ENCODE measurements around the gene ADRB2. TPM values are rescaled to one million over a fixed set of nuclear protein-coding genes. Genes with fewer than 3 reads are reported as not detected.
"Not testable (repeated sequence)": the region's sequence is repeated elsewhere in the genome, so short reads cannot be mapped to it uniquely, and the experiment has no call there.

The ADRB2 gene
- total RNA-seq, 4 donors from 2014 or later, result 4.8 to 9.8 (median 6.2) TPM

GRCh38 chr5:148796936-148797335, 29.5 kb upstream of the ADRB2 start:
- Histone ChIP-seq H3K27me3 (no peaks in the 10 kb centered on the region), H3K36me3 (no peaks in the 10 kb centered on the region), H3K4me1 (no peaks in the 10 kb centered on the region), H3K4me3 (no peak overlapping the region), H3K27ac (no peak overlapping the region), H3K9me3 (no peaks in the 10 kb centered on the region)
- no peak for TF ChIP-seq POLR2A (IDR thresholded peaks at IDR 0.05)
- TF ChIP-seq EP300 (IDR thresholded peaks at IDR 0.05), result no peak
- TF ChIP-seq, protein P1, sequence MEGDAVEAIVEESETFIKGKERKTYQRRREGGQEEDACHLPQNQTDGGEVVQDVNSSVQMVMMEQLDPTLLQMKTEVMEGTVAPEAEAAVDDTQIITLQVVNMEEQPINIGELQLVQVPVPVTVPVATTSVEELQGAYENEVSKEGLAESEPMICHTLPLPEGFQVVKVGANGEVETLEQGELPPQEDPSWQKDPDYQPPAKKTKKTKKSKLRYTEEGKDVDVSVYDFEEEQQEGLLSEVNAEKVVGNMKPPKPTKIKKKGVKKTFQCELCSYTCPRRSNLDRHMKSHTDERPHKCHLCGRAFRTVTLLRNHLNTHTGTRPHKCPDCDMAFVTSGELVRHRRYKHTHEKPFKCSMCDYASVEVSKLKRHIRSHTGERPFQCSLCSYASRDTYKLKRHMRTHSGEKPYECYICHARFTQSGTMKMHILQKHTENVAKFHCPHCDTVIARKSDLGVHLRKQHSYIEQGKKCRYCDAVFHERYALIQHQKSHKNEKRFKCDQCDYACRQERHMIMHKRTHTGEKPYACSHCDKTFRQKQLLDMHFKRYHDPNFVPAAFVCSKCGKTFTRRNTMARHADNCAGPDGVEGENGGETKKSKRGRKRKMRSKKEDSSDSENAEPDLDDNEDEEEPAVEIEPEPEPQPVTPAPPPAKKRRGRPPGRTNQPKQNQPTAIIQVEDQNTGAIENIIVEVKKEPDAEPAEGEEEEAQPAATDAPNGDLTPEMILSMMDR (IDR thresholded peaks at IDR 0.05), result no peak
- DNase-seq (ENCODE audit: low spot score in 2 of 2), result no peak
- WGBS, 2 donors, result 97 to 100% methylated on average over 1 of the region's 1 CpG

- Histone ChIP-seq H3K27ac (no peak overlapping the region), H3K36me3 (no peaks in the 10 kb centered on the region), H3K4me3 (no peak overlapping the region), H3K9me3 (no peaks in the 10 kb centered on the region), H3K4me1 (no peaks in the 10 kb centered on the region), H3K27me3 (no peaks in the 10 kb centered on the region)
- TF ChIP-seq POLR2A (IDR thresholded peaks at IDR 0.05) (no peak), EP300 (IDR thresholded peaks at IDR 0.05) (no peak)
- TF ChIP-seq, protein P1 (IDR thresholded peaks at IDR 0.05), result no peak
- WGBS, 2 donors, result 85 to 91% methylated on average over 1 of the region's 1 CpG
- DNase-seq (ENCODE audit: low spot score in 2 of 2), result no peak
Measured at GRCh38 chr5:148798786-148799185, 27.6 kb upstream of the ADRB2 start.

DNA sequence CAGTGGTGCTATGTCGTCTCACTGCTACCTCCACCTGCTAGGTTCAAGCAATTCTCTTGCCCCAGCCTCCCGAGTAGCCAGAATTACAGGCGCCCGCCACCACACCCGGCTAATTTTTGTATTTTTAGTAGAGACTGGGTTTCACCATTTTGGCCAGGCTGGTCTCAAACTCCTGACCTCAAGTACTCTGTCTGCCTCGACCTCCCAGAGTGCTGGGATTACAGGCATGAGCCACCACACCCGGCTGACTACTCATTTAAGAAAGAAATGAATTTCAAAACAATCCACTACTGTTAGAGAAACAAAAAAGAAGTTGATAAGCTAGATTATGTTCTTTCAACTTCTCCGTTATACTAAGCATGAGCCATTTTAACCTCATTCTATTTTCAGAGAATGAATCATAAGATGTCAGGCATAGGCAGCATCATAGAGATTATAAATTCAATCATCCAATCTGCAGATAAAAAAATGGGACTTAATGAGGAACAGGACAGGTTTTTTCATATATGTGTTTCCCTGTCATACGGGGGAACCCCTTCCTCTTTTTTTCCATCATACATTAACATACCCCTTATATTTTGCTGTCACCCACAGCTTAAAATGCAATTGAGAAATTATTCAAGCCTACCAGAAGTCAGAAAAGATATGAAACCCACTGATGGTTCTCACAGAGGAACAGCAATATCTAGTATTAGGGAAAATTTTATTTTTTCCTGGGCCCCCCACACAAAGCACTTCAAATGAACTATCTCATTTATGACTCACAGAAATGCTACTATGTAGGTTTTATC, 26.5 kb upstream of the ADRB2 start:
- TF ChIP-seq POLR2A (IDR thresholded peaks at IDR 0.05) (no peak), EP300 (IDR thresholded peaks at IDR 0.05) (no peak)
- TF ChIP-seq, protein P1 (IDR thresholded peaks at IDR 0.05), result no peak
- WGBS, 2 donors, result 68 to 70% methylated on average over 9 of the region's 9 CpGs
- peaks cover 0 to under 1% (median 0%) of the 10 kb centered on the region in 4 donors for H3K4me1 ChIP-seq
- H3K27ac ChIP-seq, result no peak overlapping the region
- H3K27me3 ChIP-seq, result no peaks in the 10 kb centered on the region
- no peaks in the 10 kb centered on the region for H3K36me3 ChIP-seq
- no peak overlapping the region for H3K4me3 ChIP-seq
- no peaks in the 10 kb centered on the region for H3K9me3 ChIP-seq
- no peak for DNase-seq (ENCODE audit: low spot score in 2 of 2)

DNA sequence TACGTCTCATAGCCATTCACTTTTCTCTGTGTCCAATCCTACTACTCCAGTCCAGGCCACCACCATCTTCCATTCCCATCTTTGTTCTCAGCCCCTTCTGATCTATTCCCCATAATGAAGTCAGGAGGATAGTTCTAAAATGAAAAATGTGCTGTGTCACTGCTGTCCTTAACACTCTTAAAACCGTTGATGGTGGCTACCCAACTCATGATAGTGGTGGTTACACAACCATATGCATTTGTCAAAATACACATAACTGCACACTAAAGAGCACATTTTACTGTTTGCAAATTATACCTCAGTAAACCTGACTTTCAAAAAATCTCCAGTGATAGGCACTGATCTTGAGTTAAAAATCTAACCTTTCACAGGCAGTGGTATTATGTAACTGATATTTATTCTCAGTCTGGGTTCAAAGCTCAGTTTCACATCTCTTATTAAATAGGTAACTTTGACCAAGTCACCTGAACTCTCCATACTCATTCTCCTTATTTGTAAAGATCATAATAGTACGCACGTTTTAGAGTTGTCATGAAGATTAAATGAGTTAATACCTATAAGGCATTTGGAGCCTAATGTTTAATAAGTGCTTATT, 24.6 kb upstream of the ADRB2 start:
- Histone ChIP-seq H3K4me3 (no peak overlapping the region), H3K4me1 (peaks cover 0 to 14% (median 7%) of the 10 kb centered on the region in 4 donors), H3K9me3 (no peaks in the 10 kb centered on the region), H3K36me3 (no peaks in the 10 kb centered on the region), H3K27ac (no peak overlapping the region), H3K27me3 (no peaks in the 10 kb centered on the region)
- no peak for TF ChIP-seq POLR2A (IDR thresholded peaks at IDR 0.05)
- no peak for TF ChIP-seq EP300 (IDR thresholded peaks at IDR 0.05)
- TF ChIP-seq, protein P1 (IDR thresholded peaks at IDR 0.05), result no peak
- WGBS, 2 donors, result 85 to 87% methylated on average over 4 of the region's 4 CpGs
- no peak for DNase-seq (ENCODE audit: low spot score in 2 of 2)

DNA sequence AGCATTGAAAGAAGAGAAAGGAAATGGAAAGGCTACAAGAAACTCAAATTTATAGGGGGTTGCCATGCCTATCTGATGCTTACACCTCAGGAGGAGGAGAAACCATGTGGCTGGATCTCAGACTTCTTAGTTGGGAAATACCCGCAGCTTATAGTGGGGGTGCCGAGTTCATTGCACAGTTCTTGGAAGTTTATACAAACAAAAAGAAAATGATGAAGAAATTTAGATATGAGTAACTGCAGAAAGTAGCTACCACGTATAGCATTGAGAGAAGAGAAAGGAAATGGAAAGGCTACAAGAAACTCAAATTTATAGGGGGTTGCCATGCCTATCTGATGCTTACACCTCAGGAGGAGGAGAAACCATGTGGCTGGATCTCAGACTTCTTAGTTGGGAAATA, 23.0 kb upstream of the ADRB2 start:
- not testable (repeated sequence) for H3K27ac ChIP-seq; H3K36me3 ChIP-seq; DNase-seq (ENCODE audit: low spot score in 2 of 2); H3K9me3 ChIP-seq; H3K27me3 ChIP-seq; H3K4me3 ChIP-seq
- H3K4me1 ChIP-seq, result peaks cover 0 to 21% (median 7%) of the 10 kb centered on the region in 4 donors
- WGBS, 2 donors, result 87 to 90% methylated on average over 3 of the region's 3 CpGs
